ENCODE measurements around the gene RTN4R. TPM values are rescaled to one million over a fixed set of nuclear protein-coding genes. Genes with fewer than 3 reads are reported as not detected.

The RTN4R gene
- total and polyA plus RNA-seq, 3 donors from 2014 or later = 2.1 to 6.1 (median 5.1) TPM

DNA sequence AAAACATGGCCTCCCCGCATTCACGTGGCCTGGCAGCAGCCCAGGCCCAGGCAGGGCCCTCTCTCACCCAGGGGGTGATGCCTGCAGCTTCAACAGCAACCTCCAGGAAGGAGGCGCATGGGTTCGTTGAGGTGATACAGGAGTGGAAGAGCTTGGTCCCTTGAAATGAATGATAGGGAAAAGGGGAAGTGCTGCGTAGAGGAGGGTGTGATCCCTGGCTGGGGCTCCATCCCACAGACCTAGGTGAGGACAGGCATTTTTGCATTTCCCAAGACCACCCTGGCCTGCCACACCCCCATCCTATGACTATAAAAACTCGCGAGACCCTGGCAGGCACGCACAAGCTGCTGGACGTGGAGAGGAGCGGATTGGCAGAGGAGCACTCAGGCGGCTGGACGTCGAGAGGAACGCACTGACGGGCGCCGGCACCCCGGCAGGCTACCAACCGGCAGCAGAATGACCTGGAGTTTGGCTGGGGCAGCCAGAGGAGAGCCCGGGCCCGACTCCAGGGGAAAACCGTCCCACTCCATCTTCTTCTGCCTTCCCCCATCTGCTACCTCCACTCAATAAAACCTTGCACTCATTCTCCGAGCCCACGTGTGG lies 32.6 kb downstream of the RTN4R start:
- H3K27me3 ChIP-seq = no peaks in the 10 kb centered on the region
- WGBS, 2 donors = 71 to 81% methylated on average over 24 of the region's 24 CpGs
- DNase-seq = no peak
- H3K9me3 ChIP-seq = no peaks in the 10 kb centered on the region
- intact Hi-C loops (cut with DNase I; ENCODE audit: low total_unique reads) = no loop called here
- no peaks in the 10 kb centered on the region for H3K36me3 ChIP-seq (ENCODE audit: low read depth, missing control alignments)
- H3K4me1 ChIP-seq = peaks cover 16% of the 10 kb centered on the region
- H3K4me3 ChIP-seq = no peak overlapping the region
- H3K27ac ChIP-seq = no peak overlapping the region
- TF ChIP-seq POLR2A (IDR thresholded peaks at IDR 0.05) = no peak
- TF ChIP-seq, protein P1, sequence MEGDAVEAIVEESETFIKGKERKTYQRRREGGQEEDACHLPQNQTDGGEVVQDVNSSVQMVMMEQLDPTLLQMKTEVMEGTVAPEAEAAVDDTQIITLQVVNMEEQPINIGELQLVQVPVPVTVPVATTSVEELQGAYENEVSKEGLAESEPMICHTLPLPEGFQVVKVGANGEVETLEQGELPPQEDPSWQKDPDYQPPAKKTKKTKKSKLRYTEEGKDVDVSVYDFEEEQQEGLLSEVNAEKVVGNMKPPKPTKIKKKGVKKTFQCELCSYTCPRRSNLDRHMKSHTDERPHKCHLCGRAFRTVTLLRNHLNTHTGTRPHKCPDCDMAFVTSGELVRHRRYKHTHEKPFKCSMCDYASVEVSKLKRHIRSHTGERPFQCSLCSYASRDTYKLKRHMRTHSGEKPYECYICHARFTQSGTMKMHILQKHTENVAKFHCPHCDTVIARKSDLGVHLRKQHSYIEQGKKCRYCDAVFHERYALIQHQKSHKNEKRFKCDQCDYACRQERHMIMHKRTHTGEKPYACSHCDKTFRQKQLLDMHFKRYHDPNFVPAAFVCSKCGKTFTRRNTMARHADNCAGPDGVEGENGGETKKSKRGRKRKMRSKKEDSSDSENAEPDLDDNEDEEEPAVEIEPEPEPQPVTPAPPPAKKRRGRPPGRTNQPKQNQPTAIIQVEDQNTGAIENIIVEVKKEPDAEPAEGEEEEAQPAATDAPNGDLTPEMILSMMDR (IDR thresholded peaks at IDR 0.05) = no peak

DNA sequence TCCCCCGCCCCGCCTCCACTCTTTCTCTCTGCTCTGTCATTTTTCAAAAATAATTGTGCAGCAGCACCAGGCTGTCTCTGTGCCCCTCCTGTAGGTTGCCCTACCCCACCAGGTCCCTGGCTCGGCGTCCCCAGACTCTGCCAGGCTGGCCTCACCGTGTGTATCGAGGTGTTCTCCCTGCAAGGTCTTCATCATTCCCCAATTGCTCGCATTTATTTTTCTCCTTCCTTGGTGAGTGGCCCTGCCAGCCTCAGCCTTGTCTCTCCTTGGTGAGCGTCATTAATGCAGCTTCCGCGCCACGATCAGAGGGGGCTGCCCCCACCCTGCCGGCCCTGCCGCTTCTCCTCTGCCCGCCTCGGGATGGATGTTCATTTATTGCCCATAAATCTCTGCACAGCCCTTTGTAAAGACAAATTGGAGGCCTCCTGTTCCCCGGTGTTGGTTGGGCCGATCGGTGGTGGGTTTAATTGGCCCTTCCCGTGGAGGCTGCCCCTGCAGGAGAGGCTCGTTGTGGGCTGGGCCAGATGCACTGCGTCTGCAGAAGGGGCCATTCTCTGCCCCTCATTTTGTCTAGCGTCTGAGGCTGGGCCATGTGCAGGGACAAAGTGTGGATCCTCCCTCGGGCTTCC lies 33.2 kb downstream of the RTN4R start:
- Histone ChIP-seq H3K9me3 (no peaks in the 10 kb centered on the region), H3K4me1 (peaks cover 14% of the 10 kb centered on the region), H3K36me3 (ENCODE audit: low read depth, missing control alignments) (no peaks in the 10 kb centered on the region), H3K27ac (no peak overlapping the region), H3K4me3 (no peak overlapping the region), H3K27me3 (no peaks in the 10 kb centered on the region)
- TF ChIP-seq, protein P1 (IDR thresholded peaks at IDR 0.05) = no peak
- TF ChIP-seq POLR2A (IDR thresholded peaks at IDR 0.05) = no peak
- no peak for DNase-seq
- intact Hi-C loops (cut with DNase I; ENCODE audit: low total_unique reads) = no loop called here
- 83 to 91% methylated on average over 16 to 22 of the region's 23 CpGs for WGBS, 2 donors

DNA sequence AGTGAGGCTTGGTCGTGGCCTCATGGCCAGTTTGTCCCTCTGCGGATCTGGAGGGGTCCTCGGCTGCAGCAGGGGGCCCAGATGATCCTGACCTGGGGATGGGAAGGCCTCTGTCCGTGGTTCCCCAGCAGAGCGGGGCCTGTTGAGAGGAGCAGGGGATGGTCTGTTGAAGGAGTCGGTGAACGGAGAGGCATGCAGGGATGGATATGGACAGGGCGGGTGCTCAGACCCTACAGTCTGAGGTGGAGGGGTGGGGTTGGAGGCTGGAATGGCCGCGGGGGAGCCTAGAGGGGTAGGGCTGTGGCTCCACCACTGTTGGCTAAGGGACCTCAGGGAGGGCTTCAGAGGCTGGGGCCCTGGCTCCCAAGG lies 33.8 kb downstream of the RTN4R start:
- no peak overlapping the region for H3K27ac ChIP-seq
- H3K36me3 ChIP-seq (ENCODE audit: low read depth, missing control alignments) = no peaks in the 10 kb centered on the region
- H3K9me3 ChIP-seq = no peaks in the 10 kb centered on the region
- WGBS, 2 donors = 94 to 98% methylated on average over 8 to 10 of the region's 10 CpGs
- H3K4me3 ChIP-seq = no peak overlapping the region
- no peaks in the 10 kb centered on the region for H3K27me3 ChIP-seq
- intact Hi-C loops (cut with DNase I; ENCODE audit: low total_unique reads) = no loop called here
- H3K4me1 ChIP-seq = peaks cover 8% of the 10 kb centered on the region
- DNase-seq = no peak
- TF ChIP-seq, protein P1 (IDR thresholded peaks at IDR 0.05) = no peak
- TF ChIP-seq POLR2A (IDR thresholded peaks at IDR 0.05) = no peak

DNA sequence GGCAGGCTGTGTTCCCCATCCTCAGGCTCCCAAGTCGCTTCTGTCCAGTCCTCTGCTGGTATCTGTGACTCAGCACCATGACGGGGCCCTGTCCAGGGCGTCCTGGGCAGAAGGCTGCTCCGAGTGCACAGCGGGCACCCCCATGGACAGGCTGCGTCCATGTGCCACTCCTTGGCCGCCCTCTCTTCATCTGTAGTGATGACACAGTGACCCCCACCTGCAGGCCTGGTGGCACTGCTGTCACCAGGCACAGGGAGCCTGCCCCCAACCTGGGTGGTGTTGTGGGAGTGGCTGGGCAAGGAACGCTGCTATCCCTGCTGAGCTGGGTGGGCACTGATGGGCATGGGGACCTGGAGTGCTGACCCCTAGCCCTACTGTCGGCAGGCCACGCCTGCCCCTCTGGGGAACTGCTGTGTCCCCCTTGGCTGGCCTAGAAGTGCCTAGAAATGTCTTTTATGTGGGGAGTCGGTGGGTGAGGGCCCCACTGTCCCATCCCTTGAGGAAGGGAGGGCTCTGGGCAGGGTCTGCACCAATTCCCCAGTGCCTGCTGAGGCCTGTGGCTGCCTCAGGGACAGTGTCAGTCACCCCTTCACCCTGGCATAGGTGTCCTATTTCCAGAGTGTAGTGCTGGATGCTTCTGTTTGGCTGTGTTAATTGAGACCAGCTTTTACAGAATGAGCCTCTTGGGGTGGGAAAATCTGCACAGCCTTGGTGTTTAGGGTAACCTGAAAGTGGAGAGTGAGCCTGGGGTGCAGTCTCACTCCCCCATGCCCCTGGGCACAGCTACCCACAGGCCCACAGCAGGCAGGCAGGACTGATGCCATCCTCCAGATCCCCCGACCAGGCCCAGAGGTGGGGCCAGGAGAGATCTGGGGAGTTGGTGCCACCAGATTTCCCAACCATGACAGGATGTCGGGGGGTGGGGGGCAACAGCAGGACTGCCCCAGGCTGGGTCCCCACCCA lies 34.5 kb downstream of the RTN4R start:
- no peaks in the 10 kb centered on the region for H3K36me3 ChIP-seq (ENCODE audit: low read depth, missing control alignments)
- no peaks in the 10 kb centered on the region for H3K9me3 ChIP-seq
- TF ChIP-seq, protein P1 (IDR thresholded peaks at IDR 0.05) = no peak
- no peak for TF ChIP-seq POLR2A (IDR thresholded peaks at IDR 0.05)
- DNase-seq = no peak
- peaks cover 4% of the 10 kb centered on the region for H3K4me1 ChIP-seq
- H3K4me3 ChIP-seq = no peak overlapping the region
- 96 to 100% methylated on average over 5 to 13 of the region's 13 CpGs for WGBS, 2 donors
- H3K27ac ChIP-seq = no peak overlapping the region
- H3K27me3 ChIP-seq = no peaks in the 10 kb centered on the region
- intact Hi-C loops (cut with DNase I; ENCODE audit: low total_unique reads) = no loop called here

All from testis (tissue), 3 donors.